ENCODE measurements around the gene PNMT. TPM values are rescaled to one million over a fixed set of nuclear protein-coding genes. Genes with fewer than 3 reads are reported as not detected.

PNMT gene
- polyA plus RNA-seq, 1 experiment: not detected

DNA sequence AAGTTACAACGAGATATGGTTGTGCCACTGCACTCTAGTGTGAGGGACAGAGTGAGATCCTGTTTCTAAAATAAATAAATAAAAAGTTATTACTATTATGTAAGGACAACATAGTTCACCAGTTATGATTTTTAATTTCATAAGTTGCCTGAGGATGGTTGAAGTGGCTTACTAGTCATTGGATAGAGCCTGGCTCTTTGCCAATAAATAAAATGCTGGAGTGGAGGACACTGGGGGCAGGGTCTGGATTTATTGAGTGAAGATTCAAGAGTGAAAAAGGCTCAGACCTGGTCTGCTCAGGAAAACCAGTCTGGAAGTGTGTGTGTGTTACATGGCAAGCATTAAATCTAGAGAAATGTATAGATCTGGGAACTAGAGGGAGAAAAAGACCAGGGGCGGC lies 29.2 kb upstream of the PNMT start:
- no peaks in the 10 kb centered on the region for H3K36me3 ChIP-seq (ENCODE audit: control insufficient read depth, insufficient read depth, low read length)
- DNase-seq (ENCODE audit: low read depth): no peak
- ChIA-PET CTCF (interaction anchor here (1.0 to 13.1 kb wide), 3 partner anchors 15 to 33 kb away, joined by 3 to 107 read pairs (median 59); no protein-coding TSS in a partner anchor), POLR2A (no interaction called here)
- H3K4me3 ChIP-seq (ENCODE audit: low read depth, low read length): no peak overlapping the region
- H3K27me3 ChIP-seq (ENCODE audit: control insufficient read depth, insufficient read depth, low read length): no peaks in the 10 kb centered on the region
- TF ChIP-seq, protein P1, sequence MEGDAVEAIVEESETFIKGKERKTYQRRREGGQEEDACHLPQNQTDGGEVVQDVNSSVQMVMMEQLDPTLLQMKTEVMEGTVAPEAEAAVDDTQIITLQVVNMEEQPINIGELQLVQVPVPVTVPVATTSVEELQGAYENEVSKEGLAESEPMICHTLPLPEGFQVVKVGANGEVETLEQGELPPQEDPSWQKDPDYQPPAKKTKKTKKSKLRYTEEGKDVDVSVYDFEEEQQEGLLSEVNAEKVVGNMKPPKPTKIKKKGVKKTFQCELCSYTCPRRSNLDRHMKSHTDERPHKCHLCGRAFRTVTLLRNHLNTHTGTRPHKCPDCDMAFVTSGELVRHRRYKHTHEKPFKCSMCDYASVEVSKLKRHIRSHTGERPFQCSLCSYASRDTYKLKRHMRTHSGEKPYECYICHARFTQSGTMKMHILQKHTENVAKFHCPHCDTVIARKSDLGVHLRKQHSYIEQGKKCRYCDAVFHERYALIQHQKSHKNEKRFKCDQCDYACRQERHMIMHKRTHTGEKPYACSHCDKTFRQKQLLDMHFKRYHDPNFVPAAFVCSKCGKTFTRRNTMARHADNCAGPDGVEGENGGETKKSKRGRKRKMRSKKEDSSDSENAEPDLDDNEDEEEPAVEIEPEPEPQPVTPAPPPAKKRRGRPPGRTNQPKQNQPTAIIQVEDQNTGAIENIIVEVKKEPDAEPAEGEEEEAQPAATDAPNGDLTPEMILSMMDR (IDR thresholded peaks at IDR 0.05; ENCODE audit: insufficient read depth, low read depth, low read length): no peak

DNA sequence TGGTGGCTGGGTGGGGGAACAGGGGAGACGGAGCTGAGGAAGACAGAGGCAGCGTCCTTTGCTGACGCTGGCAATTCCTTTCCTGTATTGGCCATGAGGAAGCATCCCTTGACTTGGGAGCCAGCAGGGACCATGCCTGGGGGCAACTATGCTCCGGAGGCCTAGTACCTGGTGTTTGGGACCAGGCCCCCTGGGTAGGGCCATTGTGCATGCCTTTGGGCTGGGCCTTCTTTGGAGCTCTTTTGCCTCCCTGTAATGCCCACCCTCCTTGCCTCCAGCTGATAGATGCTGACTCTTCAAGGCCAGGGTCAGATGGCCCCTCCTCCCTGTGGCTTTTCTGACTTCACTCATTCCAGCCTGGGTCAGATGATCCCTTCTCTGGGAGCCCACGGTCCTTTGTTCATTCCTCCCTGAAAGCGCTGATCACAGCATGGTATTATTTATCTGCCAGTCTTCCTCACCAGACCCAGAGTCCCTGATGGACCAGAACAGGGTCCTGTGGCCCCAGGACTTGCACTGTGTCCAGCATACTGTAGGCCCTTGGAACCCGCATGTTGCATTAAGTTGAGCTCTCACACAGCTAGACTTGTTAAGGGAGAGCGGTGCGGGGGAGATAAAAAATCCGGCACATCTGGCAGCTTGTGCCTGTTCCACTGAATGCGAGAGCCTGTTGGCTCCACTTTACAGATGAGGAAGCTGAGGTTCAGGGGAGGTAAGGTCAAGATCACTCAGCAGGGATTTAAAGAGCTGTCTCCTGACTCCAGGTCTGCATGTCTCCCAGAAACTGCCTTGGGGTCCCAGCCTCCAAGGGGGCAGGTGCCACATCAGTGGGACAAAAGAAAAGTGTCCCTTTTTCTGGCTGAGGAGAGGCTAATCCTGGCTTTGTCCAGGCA lies 28.4 kb upstream of the PNMT start:
- TF ChIP-seq, protein P1 (IDR thresholded peaks at IDR 0.05; ENCODE audit: insufficient read depth, low read depth, low read length): no peak
- no peaks in the 10 kb centered on the region for H3K27me3 ChIP-seq (ENCODE audit: control insufficient read depth, insufficient read depth, low read length)
- POLR2A ChIA-PET: no interaction called here
- H3K36me3 ChIP-seq (ENCODE audit: control insufficient read depth, insufficient read depth, low read length): no peaks in the 10 kb centered on the region
- H3K4me3 ChIP-seq (ENCODE audit: low read depth, low read length): no peak overlapping the region
- no peak for DNase-seq (ENCODE audit: low read depth)
- CTCF ChIA-PET: interaction anchor here (1.3 to 13.1 kb wide), 3 partner anchors 7 to 18 kb away, joined by 3 to 107 read pairs (median 59); no protein-coding TSS in a partner anchor

DNA sequence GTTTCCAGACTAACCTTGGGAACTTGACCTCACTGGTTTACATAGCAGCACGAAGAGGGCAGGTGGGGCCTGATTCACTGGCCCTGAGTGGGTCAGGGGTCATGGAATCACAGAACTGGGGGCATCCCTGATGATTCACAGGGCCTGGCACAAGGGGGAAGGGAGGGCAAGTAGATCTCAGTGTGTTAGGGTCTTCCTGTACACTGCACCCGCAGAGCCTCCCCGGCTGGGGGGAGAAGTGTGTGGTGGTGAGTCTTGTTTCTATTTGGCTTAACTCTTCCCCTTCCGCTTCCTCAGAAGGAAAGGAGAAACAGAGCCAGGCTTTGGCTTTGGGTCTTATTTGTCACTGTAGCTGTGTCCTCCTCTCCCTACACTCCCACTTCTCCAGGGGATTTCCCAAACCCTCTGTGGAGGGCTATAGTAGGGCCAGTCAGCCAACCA lies 27.6 kb upstream of the PNMT start:
- H3K36me3 ChIP-seq (ENCODE audit: control insufficient read depth, insufficient read depth, low read length): no peaks in the 10 kb centered on the region
- TF ChIP-seq, protein P1 (IDR thresholded peaks at IDR 0.05; ENCODE audit: insufficient read depth, low read depth, low read length): no peak
- H3K4me3 ChIP-seq (ENCODE audit: low read depth, low read length): no peak overlapping the region
- DNase-seq (ENCODE audit: low read depth): no peak
- POLR2A ChIA-PET: no interaction called here
- H3K27me3 ChIP-seq (ENCODE audit: control insufficient read depth, insufficient read depth, low read length): no peaks in the 10 kb centered on the region
- CTCF ChIA-PET: interaction anchor here (1.3 to 13.1 kb wide), 3 partner anchors 8 to 19 kb away, joined by 3 to 107 read pairs (median 59); no protein-coding TSS in a partner anchor

DNA sequence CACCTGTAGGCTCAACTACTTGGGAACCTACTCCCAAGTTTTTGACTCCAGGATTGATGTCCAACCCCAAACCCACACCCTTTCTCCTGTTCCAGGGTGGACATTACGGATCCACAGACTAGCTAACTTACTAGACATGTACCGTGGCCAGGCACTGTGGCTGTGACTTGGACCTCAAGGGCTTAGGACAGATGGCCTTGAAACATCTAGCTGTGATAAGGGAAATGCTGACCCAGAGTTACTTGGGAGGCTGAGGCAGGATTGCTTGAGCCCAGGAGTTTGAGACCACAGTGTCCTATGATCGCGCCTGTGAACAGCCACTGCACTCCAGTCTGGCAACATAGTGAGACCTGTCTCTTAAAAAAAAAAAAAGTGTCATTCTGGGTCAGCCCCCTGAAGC lies 27.2 kb upstream of the PNMT start:
- H3K27me3 ChIP-seq (ENCODE audit: control insufficient read depth, insufficient read depth, low read length): no peaks in the 10 kb centered on the region
- ChIA-PET CTCF (interaction anchor here (1.3 to 13.1 kb wide), 3 partner anchors 8 to 19 kb away, joined by 3 to 107 read pairs (median 59); no protein-coding TSS in a partner anchor), POLR2A (no interaction called here)
- H3K4me3 ChIP-seq (ENCODE audit: low read depth, low read length): no peak overlapping the region
- DNase-seq (ENCODE audit: low read depth): no peak
- TF ChIP-seq, protein P1 (IDR thresholded peaks at IDR 0.05; ENCODE audit: insufficient read depth, low read depth, low read length): no peak
- H3K36me3 ChIP-seq (ENCODE audit: control insufficient read depth, insufficient read depth, low read length): no peaks in the 10 kb centered on the region

DNA sequence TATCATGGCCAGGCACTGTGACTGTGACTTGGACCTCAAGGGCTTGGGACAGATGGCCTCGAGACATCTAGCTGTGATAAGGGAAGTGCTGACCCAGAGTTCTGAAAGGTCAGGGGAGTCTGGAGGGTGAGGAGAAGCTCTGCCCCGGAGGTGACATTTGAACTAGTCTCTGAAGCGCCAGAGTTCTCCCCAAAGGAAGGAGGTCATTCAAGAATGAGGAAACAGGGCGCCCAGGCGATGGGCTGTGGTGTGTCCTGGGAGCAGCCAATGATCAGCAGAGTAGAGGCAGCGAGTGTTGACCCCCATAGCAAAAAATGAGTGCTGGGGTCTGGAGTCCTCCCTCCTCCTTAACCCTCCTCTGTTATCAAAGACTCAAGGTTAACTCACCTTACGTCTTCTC lies 26.4 kb upstream of the PNMT start:
- CTCF ChIA-PET: interaction anchor here (4.1 to 13.1 kb wide), 3 partner anchors 8 to 20 kb away, joined by 24 to 107 read pairs (median 59); no protein-coding TSS in a partner anchor
- TF ChIP-seq, protein P1 (IDR thresholded peaks at IDR 0.05; ENCODE audit: insufficient read depth, low read depth, low read length): no peak

More for the DNA sequence above, 26.4 kb upstream of the PNMT start:
- POLR2A ChIA-PET: no interaction called here
- Histone ChIP-seq H3K36me3 (ENCODE audit: control insufficient read depth, insufficient read depth, low read length) (no peaks in the 10 kb centered on the region), H3K4me3 (ENCODE audit: low read depth, low read length) (no peak overlapping the region), H3K27me3 (ENCODE audit: control insufficient read depth, insufficient read depth, low read length) (no peaks in the 10 kb centered on the region)
- no peak for DNase-seq (ENCODE audit: low read depth)
